IPS-15b (cell line): ENCODE data around the gene PER1.

Source experiments
- H3K27me3 ChIP-seq: one replicate; pipeline ENCODE4 v1.6.1; 2013; ENCODE audit warnings: low read length; ENCODE audit not compliant: control insufficient read depth, insufficient read depth
- H3K36me3 ChIP-seq: one replicate; pipeline ENCODE4 v1.6.1; 2013; ENCODE audit warnings: low read length; ENCODE audit not compliant: control insufficient read depth, insufficient read depth
- H3K4me1 ChIP-seq: one replicate; pipeline ENCODE4 v1.6.1; 2013; ENCODE audit warnings: mild to moderate bottlenecking, low read length; ENCODE audit not compliant: control insufficient read depth, insufficient read depth
- H3K4me3 ChIP-seq: one replicate; pipeline ENCODE4 v1.5.1; 2013; ENCODE audit warnings: low read depth, low read length
- H3K9ac ChIP-seq: one replicate; pipeline ENCODE4 v1.6.1; 2013; ENCODE audit warnings: low read depth, mild to moderate bottlenecking, low read length
- H3K9me3 ChIP-seq: one replicate; pipeline ENCODE4 v1.6.1; 2013; ENCODE audit warnings: mild to moderate bottlenecking, low read length; ENCODE audit not compliant: control insufficient read depth, insufficient read depth

PER1 gene

DNA sequence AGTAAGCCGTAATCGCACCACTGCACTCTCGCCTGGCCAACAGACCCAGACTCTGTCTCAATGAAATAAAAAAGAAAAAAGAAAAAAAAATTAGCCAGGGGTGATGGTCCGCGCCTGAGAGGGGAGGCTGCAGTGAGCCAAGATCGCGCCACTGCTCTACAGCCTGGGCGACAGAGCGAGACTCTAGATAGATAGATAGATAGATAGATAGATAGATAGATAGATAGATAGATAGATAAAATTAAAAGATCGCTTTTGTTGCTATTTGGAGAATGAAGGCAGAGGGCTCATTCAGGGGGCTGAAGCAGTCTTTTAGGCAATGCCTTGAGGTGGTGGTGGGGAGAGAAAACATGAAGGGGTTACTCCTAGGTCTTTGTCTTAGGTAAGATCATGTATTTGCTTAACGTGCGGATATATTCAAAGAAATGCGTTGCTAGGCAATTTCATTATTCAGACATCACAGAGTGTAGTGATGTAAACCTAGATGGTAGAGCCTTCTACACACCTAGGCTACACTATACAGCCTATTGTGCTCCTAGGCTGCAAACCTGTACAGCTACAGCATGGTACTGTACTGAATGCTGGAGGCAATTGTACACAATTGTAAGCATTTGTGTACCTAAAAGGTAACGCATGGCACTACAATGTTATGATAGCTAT, 23.9 kb downstream of the PER1 start:
- Histone ChIP-seq H3K27me3 (peaks cover 56% of the 10 kb centered on the region), H3K36me3 (no peaks in the 10 kb centered on the region), H3K4me3 (no peak overlapping the region), H3K9me3 (no peaks in the 10 kb centered on the region), H3K9ac (no peak overlapping the region), H3K4me1 (peaks cover 10% of the 10 kb centered on the region)

DNA sequence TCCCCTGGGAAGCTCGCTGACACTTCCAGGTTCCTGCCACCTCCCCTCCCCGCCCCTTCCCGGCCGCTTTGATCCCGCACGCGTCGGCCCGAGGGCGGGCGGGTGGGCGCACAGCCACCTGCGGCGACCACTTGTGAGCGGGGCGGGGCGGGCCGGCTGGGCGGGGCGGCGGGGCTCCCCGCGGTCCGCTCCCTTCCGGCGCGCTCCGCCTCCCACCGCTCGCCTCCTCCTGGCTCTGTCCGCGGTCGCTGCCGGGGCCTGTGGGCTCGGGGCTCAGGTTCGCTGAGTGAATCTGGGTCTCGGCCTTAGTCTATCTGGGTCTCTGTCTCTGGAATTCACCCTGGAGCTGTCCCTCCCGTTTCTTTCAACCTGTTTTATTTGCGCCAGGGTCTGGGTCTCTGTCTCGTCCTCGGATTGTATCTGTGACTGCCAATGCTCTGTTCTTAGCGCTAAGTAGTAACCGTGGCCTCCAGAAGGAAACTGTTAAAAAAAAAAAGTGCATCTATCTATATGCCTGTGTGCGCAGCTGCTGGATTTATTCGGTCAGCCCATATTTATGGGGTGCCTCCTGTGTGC, 25.6 kb downstream of the PER1 start:
- H3K27me3 ChIP-seq: peaks cover 66% of the 10 kb centered on the region
- H3K4me3 ChIP-seq: peak overlapping the region; percentile 100
- no peaks in the 10 kb centered on the region for H3K36me3 ChIP-seq
- no peak overlapping the region for H3K9ac ChIP-seq
- H3K9me3 ChIP-seq: no peaks in the 10 kb centered on the region
- H3K4me1 ChIP-seq: peaks cover 11% of the 10 kb centered on the region

DNA sequence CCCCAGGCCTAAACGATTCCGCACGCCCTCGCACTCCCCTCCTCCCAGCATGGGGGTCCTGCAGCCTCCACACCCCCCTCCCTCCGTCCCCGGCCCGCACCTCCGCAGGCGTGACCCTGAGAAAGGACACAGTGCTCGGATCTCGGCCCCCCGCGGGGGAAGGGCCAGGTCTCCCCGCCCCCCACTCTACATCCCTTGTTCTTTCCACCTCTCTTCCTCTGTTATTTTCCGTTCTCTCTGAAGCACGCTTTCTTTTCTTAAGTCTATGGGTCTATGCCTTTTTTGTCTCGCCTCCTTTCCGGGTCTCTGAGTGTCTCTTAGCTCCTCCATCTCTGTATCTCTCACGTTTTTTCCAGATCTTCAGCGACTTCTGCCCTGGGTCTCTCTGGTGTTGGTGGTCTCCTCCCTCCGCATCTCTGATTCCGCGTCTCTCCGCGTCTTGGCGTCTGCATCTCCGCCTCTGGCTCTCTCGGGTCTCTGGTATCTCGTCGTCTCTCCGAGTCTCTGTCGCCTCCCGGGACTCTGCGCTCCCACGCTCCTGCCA, 26.2 kb downstream of the PER1 start:
- Histone ChIP-seq H3K9ac (no peak overlapping the region), H3K4me1 (peaks cover 11% of the 10 kb centered on the region), H3K4me3 (peak overlapping the region; percentile 100), H3K36me3 (no peaks in the 10 kb centered on the region), H3K27me3 (peaks cover 66% of the 10 kb centered on the region), H3K9me3 (no peaks in the 10 kb centered on the region)

DNA sequence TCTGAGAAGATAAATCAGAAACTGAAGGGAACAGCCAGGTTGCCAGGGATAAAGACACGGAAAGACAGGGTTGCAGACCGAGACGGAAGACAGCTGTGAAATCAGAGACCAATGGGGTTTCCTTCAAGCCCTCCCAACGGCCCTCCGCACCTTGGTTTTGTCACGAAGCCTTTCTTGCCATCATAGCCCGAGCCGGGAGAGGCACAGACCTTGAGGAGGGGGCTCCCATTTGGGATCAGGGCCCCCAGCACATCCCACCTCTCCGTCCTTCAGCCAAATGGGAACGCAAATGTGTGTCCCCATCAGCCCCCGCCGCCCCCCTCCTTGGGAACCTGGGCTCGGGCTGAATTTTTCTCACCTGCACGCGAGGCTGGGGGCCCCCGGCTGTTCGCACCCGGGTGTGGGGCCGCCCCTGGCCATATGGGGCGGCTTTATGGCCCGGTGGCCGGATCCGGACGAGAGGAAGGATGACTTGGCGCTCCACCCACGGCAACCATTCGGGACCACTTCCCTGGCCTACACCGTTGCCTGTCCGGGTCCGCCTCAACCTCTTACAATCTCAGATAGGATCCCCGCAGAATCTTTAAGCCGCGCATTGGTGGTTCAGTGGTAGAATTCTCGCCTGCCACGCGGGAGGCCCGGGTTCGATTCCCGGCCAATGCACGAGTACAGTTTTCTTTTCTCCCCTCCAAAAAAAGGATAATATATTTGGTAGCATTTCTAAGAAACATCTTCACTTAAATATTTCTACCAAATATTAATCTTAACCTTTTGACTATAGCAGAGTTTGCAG, 26.9 kb downstream of the PER1 start:
- no peaks in the 10 kb centered on the region for H3K36me3 ChIP-seq
- no peaks in the 10 kb centered on the region for H3K9me3 ChIP-seq
- H3K27me3 ChIP-seq: peaks cover 66% of the 10 kb centered on the region
- peaks cover 11% of the 10 kb centered on the region for H3K4me1 ChIP-seq
- H3K4me3 ChIP-seq: peak overlapping the region; percentile 100
- no peak overlapping the region for H3K9ac ChIP-seq

DNA sequence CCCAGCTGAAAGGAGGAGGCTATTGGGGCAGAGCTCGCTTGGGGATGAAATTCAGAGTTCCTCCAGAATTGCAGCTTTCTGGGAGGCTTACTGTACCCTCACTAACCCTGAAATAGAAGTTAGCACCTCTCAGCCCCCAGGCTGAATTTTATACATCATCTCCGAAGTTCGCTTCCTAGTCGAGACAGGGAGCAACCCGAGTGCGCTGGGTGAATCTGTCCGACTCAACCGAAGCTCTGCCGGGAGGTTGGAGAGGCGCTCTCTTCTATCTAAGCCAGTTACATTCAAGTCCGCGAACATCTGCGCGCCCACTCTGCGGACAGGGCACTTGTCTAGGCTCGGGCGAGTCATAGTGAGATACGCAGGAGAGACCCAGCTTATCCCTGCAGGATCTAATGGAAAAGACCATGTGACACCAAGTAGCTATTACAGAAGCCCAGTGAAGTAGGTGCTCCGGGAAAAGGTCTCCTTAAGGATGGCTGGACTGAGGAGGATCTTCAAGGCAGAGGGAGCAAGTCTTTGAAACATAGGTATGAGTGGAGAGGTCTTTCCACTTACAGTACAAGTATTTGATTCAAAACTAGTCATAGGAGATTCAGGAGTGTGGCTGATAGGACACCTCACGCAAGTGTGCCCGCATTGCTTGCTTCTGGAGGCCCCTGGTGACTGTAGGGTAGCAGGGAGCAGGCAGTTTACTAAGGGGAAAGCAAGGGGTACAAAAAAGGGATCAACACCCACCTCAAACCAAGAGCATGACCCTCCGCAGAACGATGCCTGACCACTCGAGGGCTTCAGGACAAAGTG, 27.7 kb downstream of the PER1 start:
- Histone ChIP-seq H3K9me3 (no peaks in the 10 kb centered on the region), H3K4me3 (peak overlapping the region; percentile 100), H3K36me3 (no peaks in the 10 kb centered on the region), H3K9ac (no peak overlapping the region), H3K4me1 (peaks cover 11% of the 10 kb centered on the region), H3K27me3 (peaks cover 60% of the 10 kb centered on the region)

DNA sequence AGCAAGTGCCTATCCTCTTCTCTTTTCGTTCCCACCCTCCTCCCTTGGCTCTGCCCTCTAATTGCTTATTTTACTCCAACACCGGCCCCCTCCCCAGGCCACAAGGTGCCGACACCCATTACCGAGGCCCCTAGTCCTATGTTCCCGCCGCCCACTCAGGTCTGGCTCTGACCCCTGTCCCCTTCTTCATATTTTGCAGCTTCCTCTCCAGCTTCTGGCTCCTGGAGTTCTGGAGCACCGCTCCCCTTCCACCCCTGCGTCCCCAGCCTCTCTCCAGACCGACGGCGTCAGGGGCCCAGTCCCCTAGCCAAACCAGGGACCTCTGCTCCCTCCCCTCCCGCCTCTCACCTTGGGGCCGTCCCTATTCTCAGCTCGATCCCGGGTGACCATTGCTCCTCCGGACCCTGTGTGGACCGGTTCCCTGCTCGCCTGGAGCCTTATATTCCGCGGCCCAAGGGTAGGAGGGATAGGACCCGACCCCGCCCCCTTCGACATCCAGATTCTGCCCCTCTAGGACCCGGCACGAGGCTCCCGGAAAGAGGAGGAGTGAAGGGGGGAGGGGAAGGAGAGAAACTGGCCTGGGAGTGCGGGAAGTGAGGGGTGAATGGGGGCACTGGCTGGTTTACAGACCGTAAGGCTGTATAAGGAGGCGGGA, 28.4 kb downstream of the PER1 start, which contains the start of gene HES7:
Gene HES7 (minus strand): TSS at position 412 of the 655 bp plus-strand sequence. CDS start 22 bp downstream, at position 390.
- Histone ChIP-seq H3K36me3 (no peaks in the 10 kb centered on the region), H3K4me3 (peak within 1 kb of the TSS; percentile 100), H3K27me3 (peaks cover 56% of the 10 kb centered on the region), H3K9me3 (no peaks in the 10 kb centered on the region), H3K9ac (no peak within 1 kb of the TSS), H3K4me1 (peaks cover 11% of the 10 kb centered on the region)

DNA sequence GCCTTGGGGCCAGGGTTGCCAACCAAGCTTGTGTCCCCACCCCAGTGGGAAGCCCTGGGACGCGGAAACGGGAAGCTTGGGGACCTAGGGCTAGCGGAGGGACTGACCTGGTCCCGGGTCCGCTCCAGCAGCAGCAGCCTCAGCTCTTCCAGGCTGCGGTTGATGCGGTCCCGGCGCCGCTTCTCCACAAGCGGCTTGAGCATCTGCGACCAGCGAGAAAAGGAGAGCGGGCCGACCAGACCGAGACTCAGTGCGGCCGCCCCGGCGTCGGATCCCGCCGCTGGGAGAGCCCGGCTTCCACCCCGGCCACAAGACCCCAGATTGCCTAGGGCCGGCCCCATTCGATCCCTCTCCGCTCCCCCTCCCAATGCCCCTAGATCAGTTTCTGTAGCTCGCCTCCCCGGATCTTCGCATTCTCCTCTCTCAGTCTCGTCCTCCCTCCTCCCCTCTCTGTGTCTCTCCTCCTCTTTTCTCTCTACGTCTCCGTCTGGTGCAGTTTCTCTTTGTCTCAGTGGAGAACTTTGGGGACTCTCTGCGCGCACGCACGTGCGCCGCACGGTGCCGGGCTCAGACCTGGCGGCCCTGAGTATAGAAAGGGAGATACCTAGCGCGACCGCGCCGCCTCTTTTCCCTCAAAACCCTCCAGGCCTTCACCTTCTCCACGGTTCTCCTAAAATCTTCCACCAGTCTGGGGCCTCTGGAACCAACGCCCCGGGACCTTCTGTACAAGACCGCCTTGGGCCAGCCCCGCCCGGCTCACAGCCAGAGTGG, 29.1 kb downstream of the PER1 start:
- Histone ChIP-seq H3K27me3 (peaks cover 54% of the 10 kb centered on the region), H3K36me3 (no peaks in the 10 kb centered on the region), H3K9ac (no peak overlapping the region), H3K4me1 (peaks cover 11% of the 10 kb centered on the region), H3K9me3 (no peaks in the 10 kb centered on the region), H3K4me3 (peak overlapping the region; percentile 100)

DNA sequence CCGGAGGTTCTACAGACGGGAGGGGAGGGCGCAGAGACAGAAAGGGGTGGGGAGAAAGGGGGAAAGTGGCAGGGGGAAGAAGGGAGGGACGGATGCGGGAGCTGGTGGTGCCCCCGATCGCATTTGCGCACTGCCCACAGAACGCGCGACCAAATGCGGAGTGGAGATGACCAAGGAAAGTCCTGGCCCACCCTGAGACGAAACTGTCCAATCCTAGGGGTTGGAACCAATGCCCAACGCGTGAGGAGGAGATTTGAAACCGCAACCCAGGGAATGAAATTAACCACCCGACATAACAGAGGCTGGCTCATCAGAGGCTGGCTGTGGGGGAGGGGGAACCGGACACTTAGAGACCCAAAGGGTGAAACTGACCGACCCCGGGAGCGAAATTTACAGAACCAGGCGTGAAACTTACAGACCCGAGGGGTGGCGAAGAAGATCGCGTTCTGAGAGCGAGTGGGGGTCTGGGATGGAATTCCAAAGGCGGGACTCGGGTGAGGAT, 29.7 kb downstream of the PER1 start:
- Histone ChIP-seq H3K27me3 (peaks cover 54% of the 10 kb centered on the region), H3K4me1 (peaks cover 11% of the 10 kb centered on the region), H3K9me3 (no peaks in the 10 kb centered on the region), H3K36me3 (no peaks in the 10 kb centered on the region), H3K9ac (no peak overlapping the region), H3K4me3 (peak overlapping the region; percentile 100)

DNA sequence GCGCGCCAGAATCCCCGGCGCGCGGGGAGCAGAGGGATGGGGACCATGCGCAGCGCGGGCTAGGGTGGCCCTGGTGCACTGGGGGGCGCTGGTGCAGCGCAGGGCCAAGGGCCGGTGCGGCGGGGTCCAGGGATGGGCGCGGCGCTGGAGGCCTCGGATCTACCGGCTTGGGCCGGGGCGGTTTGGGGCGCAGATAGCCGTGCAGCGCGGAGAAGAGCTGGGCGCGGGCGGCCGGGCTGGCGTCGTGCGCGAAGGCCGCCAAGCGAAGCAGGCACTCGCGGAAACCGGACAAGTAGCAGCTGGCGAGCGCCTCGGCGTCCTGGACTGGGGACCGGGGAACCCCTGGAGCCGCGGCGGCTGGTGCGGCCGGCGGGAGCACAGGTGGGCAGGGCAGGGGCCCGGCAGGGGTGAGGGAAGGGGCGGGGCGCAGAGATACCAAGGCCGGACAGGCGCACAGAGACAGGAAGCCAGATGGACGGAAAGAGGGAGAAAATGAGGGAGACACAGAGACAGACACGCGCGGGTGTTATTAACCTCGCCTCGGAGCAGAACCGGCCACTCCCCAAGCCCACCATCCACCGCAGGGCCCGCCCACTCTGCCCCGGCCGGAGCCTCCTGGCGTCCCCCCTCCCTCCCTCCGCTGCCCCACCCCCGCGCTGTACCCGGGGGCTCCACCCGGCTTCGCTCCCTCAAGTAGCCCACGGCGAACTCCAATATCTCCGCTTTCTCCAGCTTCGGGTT, 30.4 kb downstream of the PER1 start:
- peaks cover 54% of the 10 kb centered on the region for H3K27me3 ChIP-seq
- no peaks in the 10 kb centered on the region for H3K36me3 ChIP-seq
- no peak overlapping the region for H3K9ac ChIP-seq
- H3K9me3 ChIP-seq: no peaks in the 10 kb centered on the region
- peak overlapping the region; percentile 100 for H3K4me3 ChIP-seq
- peaks cover 9% of the 10 kb centered on the region for H3K4me1 ChIP-seq

DNA sequence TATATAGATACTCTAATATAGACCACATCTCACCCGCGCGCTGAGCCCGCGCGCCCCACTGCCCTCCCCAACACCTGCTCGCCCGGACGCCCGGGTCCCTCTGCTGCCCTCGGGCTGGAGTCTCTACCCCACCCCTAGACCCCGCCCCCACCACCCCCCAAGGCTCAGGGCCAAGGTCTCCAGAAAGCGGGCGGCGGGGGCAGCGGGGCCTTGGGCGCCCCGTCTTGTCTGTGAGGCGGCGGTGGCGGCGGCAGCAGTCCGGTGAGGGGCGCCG, 30.9 kb downstream of the PER1 start:
- Histone ChIP-seq H3K4me3 (peak overlapping the region; percentile 100), H3K9ac (no peak overlapping the region), H3K4me1 (peaks cover 9% of the 10 kb centered on the region), H3K36me3 (no peaks in the 10 kb centered on the region), H3K27me3 (peaks cover 57% of the 10 kb centered on the region), H3K9me3 (no peaks in the 10 kb centered on the region)
